NCI-H146 treated with DMSO at 0.1 percent for 48 hours (cell line): ENCODE results near the gene CTSS.
"Not testable (repeated sequence)": the region's sequence is repeated elsewhere in the genome, so short reads cannot be mapped to it uniquely, and the experiment has no call there.

Experiments used
- DNase-seq: peaks from one replicate; lab custom pipeline; 2025; ENCODE audit not compliant: unreplicated experiment; lab: John Stamatoyannopoulos, UW

Gene CTSS

DNA sequence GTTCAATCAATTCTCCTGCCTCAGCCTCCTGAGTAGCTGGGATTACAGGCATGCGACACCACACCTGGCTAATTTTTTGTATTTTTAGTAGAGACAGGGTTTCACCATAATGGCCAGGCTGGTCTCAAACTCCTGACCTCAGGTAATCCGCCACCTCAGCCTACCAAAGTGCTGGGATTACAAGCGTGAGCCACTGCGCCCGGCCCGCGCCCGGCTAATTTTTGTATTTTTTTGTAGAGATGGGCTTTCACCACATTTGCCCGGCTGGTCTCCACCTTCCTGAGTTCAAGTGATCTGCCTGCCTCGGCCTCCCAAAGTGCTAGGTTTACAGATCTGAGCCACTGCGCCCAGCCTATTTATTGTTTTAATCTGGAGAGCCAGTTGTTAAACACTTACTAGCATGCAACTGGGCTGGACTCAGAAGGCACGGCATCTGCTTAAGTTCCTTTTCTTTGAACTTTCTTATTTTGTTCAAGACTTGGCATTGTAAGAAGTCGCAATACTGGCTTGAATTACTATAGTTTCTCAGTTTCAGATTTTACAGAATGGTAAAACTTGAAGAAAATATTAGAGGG lies 10.4 kb upstream of the CTSS start:
- not testable (repeated sequence) for DNase-seq

DNA sequence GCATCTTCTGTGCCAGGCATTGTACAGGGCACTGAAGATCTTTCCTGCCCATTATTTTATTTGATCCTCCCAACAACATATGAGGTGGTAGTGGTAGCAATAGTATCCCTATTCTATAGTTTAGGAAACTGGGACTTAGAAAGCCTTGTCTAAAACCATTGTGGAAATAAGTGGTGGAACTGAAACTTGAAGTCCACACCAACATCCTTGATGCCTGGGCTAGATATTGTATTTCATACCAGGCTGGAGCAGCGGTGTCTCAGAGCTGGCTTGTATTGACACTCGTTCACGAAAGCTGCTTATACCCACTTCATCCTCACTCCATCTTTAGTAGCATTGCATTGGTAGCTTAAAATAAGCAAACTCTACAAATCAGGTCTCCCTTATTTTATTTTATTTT lies 9.7 kb upstream of the CTSS start:
- DNase-seq, result no peak

DNA sequence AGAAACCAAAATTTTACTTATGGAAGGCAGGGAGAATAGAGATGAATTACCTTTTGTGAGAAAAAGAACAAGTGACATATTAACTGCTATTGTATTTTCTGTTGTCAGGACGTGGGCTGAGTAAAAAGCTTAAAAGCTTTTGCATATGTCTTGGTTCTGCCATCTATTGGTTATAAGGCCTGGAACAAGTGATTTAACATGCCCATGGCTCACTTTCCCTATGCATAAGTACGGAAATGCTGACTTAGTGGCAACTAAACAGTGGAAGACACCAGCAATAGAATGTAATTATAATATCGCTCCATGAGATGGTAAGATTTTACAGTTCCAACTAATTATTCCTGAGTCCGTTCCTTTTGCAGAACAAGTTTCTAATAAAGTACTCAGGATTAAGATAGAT lies 6.7 kb upstream of the CTSS start:
- no peak for DNase-seq

DNA sequence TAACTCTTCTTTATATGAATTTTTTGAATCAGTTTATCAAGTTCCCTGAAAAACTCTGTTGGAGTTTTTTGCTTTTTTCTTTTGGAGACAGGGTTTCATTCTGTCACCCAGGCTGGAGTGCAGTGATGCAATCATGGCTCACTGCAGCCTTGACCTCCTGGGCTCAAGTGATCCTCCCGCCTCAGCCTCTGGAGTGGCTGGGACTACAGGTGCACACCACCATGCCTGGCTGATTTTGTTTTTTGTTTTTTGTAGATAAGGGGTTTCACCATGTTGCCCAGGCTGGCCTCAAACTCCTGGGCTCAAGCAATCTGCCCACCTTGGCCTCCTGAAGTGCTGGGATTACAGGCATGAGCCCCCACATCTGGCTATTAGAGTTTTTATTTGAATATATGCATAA lies 2.1 kb upstream of the CTSS start:
- not testable (repeated sequence) for DNase-seq

DNA sequence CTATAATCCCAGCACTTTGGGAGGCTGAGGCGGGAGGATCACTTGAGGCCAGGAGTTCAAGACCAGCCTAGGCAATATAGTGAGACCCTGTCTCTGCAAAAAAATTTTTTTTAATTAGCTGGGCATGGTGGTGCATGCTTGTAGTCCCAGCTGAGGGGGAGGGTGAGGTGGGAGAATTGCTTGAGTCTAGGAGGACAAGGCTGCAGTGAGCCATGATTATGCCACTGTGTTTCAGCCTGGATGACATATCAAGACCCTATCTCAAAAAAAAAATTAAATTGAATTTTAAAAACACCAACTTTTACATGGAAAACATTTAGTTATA lies 361 bp upstream of the CTSS start:
- DNase-seq, result not testable (repeated sequence)

DNA sequence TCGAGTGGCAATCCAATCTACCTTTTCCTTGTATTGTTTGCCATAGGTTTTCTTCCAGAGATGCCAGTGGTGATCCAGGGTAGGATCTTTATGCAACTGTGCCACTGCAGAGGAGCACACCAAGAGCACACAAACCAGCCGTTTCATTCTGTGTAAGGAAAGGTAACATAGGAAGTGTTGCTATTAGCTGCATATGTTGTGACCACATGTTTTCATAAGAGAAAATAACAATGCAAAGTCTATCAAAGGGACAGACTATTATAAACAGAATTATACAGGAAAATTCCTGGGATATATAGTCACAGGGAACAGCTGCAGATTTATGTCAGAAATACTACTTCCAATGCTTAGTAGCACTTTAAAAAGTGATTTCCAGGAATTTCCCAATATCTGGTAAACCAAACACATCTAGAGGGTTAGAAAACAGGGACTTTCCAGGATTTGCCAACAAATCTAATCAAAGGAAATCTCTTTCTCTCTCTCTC lies 919 bp downstream of the CTSS start:
- no peak for DNase-seq

DNA sequence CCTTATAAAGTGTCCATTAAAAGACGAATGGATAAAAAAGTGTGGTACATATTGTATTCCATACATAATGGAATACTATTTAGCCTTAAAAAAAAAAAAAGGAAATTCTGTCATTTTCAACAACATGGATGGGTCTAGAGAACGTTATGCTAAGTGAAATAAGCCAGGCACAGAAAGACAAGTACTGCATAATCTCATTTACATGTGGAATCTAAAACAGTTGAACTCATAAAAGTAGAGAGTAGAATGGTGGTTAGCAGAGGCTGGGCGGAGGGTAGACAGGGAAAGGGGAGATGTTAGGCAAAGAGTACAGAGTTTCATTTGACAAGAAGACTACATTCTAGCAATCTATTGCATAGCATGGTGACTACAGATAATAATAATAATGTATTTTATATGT lies 2.6 kb downstream of the CTSS start:
- DNase-seq, result no peak

DNA sequence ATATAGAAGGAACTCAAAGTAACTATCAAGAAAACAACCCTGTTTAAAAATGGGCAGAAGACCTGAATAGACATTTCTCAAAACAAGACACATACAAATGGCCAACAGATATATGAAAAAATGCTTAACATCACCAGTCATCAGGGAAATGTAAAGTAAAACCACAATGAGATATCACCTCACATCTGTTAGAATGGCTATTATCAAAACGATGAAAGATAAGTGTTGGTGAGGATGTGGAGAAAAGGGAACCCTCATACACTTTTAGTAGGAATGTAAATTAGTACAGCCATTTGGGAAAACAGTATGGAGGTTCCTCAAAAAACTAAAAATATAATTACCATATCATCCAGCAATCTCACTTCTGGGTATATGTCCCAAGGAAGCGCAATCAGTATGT lies 3.0 kb downstream of the CTSS start:
- DNase-seq, result no peak

DNA sequence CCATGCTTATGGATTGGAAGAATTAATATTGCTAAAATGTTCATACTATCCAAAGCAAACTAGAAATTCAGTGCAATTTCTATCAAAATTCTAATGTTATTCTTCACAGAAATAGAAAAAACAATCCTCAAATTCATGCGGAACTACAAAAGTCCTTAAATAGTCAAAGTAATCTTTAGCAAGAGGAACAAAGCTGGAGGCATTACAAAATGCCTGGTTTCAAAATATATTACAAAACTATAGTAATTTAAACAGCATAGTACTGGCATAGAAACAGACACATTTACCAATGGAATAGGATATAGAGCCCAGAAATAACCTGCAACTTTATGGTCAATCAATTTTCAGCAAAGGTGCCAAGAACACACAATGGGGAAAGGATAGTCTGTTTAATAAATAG lies 3.8 kb downstream of the CTSS start:
- DNase-seq, result no peak

DNA sequence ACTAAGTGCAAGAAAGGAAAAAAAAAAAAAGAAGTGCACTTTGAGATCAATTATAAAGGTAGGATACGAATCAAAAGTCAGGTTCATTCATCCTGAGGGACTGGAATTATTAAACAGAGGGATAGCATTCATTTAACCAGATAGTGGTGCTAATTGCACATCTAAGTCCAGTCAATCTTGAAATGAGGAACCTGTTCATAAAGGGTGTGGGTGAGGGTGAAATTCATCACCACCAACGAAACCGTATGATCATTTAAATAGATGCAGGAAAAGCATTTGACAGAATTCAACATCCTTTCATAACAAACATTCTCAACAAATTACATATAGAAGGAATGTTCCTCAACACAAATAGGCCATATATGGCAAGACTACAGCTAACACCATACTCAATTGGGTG lies 5.6 kb downstream of the CTSS start:
- no peak for DNase-seq

DNA sequence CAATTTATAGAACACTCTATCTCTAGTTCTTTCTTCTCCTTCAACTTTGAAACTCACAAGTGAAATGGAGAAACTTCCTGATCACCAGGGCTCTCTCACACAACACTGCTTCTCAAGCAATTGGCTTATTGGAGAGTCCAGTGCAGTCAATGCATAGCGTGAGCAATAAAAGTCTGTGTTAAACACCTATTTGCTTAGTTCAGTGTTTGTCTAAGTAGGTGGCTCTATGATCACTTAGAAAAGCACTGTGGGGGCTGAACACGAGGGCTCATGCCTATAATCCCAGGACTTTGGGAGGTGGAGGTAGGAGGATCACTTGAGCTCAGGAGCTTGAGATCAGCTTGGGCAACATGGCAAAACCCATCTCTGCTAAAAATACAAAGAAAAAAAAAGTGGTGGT lies 12.2 kb downstream of the CTSS start:
- no peak for DNase-seq

DNA sequence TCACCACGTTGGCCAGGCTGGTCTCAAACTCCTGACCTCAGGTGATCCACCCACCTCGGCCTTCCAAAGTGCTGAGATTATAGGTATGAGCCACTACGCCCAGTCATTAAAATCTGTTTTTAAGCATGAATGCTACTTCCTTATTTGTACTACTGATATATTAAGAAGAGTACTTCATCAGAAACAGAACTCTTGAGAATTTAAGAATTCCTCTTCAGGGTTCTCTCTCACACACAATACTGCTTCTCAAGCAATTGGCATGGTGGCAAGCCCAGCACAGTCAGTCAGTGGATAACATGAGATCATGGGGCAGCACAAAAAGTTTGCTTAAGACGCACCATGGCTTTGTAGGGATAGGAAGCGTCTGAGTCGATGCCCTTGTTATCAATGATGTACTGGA lies 14.1 kb downstream of the CTSS start:
- DNase-seq, result no peak

DNA sequence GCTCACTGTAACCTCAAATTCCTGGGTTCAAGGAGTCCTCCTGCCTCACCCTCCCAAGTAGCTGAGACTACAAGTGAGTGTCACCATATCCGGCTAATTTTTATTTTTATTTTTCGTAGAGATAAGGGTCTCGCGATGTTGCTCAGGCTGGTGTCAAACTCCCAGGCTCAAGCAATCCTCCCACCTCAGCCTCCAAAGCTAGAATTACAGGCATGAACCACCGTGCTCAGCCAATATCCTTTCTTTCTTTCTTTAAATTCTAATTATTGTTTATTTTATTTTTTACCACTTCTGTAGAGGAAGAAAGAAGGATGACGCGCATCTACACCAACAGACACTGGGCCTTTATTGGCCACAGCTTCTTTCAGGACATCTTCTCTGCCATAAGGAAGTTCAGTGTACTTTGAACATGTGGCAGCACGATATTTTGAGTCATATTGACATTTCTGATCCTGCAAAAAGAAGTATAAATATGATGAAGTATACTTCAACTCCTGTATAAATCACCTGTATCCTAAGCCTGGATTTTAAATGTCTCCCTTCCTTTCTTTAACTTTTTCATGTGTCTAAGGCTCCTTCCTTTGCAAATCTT lies 15.8 kb downstream of the CTSS start:
- DNase-seq, result no peak

DNA sequence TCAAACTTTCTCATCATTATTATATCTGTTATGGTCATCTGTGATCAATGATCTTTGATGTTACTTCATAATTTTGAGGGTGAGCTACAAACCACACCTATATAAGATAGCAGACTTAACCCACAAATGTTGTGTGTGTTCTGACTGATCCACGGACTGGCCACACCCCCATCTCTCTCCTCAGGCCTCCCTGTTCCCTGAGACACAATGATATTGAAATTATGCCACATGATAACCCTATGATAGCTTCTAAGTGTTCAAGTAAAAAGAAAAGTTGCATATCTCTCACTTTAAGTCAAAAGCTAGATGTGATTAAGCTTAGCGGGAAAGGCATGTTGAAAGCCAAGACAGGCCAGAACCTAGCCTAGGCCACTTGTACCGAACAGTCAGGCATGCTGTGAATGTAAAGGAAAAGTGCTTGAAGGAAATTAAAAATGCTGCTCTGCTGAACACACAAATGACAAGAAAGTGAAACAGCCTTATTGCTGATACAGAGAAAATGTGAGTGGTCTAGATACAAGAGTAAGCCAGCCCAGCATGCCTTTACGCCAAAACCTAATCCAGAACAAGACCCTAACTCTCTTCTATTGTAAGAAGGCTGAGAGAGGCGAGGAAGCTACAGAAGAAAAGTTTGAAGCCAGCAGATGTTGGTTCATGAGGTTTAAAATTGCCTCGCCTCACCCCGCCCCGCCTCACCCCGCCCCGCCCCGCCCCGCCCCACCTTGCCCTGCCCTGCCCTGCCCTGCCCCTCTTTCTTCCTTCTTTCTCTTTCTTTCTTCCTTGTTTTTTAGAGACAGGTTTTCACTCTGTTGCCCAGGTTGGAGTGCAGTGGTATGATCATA lies 16.5 kb downstream of the CTSS start:
- no peak for DNase-seq

DNA sequence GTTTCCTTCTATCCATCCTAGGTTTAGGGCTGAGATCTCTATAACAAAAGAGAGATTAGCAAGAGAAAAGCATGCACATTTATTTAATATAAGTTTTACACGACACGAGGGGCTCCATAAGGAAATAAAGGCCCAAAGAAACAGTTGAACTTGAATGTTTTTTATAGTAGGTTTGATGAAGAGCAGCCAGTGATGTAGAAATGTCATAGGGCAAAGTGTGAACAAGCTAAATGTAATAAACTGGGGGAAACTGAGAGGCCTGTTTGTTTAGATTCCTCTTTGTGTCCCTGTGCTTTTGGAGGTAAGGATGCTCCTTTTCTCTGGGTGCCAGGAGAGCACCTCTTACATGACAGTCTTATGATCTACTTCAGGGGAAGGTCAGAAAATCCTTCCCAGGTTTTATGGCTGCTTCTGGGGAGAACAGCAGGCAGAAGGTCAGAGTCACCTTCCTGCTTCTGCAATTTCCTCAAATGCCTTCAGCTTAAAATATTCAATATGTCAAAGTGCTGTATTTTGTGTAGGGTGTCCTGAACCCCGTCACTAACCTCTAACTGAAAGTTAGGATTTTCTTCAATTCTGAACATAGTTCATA lies 35.4 kb downstream of the CTSS start:
- DNase-seq, result no peak

DNA sequence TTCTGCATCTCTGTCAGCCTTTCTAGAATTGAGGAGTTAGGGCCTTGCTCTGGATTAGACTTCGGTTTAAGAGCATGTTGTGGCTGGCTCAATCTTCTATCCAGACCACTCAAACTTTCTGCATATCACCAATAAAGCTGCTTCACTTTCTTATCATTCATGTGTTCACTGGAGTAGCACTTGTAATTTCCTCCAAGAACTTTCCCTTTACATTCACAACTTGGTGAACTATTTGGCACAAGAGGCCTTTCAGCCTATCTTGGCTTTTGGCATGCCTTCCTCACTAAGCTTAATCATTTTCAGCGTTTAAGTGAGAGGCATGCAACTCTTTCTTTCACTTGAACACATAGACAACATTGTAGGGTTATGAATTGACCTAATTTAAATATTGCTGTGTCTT lies 41.2 kb downstream of the CTSS start:
- DNase-seq, result no peak

DNA sequence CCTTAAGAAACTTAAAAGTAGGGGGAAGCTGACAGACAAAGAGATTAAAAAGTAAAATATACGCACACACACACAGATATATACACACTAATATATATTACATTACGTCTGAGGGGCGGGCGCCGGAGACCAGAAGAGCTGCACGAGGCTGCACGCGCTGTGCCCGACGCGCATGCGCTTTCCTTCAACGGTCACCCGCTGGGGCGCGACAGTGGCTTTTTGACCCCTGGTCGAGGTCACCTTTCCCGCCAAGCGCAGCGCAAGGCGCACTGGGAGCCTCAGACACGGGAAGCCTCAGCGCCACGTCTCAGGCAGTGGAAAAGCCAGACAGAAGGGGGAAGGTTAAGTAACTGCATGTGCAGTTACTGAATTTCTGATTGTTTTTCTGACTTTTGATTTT lies 44.9 kb downstream of the CTSS start, which contains the start of gene HORMAD1:
HORMAD1 (minus strand) TSS at position 193 of the 400 bp plus-strand sequence. CDS start 1,390 bp downstream, outside the sequence.
- no peak for DNase-seq

DNA sequence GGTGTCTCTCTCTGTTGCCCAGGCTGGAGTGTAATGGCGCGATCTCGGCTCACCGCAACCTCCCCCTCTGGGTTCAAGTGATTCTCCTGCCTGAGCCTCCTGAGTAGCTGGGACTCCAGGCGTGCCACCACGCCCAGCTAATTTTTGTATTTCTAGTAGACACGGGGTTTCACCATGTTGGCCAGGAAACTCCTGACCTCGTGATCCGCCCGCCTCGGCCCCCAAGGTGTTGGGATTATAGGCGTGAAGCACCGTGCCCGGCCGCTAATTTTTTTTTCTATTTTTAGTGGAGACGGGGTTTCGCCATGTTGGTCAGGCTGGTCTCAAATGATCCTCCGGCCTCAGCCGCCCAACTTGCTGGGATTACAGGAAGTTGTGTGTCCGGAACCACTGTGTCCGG lies 45.5 kb downstream of the CTSS start:
- no peak for DNase-seq

DNA sequence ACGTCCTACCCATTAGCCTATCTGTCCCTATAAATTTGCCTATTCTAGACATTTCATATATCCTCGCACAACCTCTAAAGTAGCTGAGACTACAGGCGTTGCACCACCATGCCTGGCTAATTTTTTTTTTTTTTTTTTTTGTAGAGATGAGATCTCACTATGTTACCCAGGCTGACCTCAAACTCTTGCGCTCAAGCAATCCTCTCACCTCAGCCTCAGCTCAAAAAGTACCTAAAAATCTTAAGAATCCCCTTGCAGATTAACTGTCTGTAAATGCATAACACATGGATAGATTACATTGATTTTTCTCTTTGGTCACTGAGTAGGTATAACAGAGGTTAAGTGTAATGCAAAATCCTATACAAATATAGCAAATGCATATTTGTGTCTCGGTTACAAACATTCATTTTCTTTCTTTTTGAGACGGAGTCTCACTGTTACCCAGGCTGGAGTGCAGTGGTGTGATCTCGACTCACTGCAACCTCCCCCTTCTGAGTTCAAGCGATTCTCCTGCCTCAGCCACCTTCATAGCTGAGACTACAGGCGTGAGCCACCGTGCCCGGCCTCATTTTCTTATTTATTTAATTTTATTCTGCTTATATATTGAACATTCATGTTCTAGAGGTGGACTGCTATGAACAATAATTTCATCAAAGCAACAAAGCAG lies 47.2 kb downstream of the CTSS start:
- DNase-seq, result no peak

DNA sequence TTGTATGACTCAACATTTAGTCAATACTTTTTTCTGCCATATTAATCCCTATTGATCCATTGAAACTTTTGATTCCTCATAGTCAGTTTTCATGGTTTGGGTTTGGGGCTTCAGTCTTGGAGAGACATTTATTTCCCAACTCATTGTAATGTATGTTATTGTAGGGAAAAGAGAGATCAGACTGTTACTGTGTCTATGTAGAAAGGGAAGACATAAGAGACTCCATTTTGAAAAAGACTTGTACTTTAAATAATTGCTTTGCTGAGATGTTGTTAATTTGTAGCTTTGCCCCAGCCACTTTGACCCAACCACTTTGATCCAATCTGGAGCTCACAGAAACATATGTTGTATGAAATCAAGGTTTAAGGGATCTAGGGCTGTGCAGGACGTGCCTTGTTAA lies 56.5 kb downstream of the CTSS start:
- DNase-seq, result not testable (repeated sequence)

DNA sequence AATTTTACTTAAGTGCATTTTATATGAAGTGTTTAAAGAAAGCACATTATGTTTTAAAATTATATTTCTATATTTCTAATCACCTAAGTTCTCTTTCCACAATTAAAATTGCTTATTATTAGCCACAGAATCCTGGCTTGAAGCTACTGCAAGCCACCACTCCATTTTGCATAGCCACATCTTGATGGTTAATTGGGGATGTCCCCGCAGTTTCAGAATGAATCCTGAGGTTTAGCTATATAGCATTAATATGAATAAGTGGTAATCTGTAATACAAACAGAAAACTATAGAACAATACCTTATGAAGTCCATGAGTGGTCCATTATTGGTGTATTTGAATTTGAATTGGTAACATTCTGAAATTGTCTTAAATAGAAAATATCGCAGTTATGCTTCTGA lies 57.0 kb downstream of the CTSS start:
- DNase-seq, result no peak
